B cell (primary cell): ENCODE measurements around the gene TENM4. TPM values are rescaled to one million over a fixed set of nuclear protein-coding genes. Genes with fewer than 3 reads are reported as not detected.

Source experiments
- ATAC-seq: fragments of 200-7000 bp; cut with Tn5 transposase; one replicate; pipeline ENCODE4 v1.10.0; 2021; ENCODE audit warnings: low read depth, mild to moderate bottlenecking, moderate number of reproducible peaks, moderate library complexity
- CTCF ChIA-PET: fragments of 350-600 bp; sonication (Branson Sonifier 250); formaldehyde crosslinking; loops from one replicate; lab custom pipeline; 2021; ENCODE audit warnings: antibody characterized with exemption, inconsistent platforms; lab: Charles Lee
- POLR2A ChIA-PET: fragments of 350-600 bp; sonication (Branson Sonifier 250); formaldehyde crosslinking; loops from one replicate; lab custom pipeline; 2021; ENCODE audit warnings: antibody characterized with exemption; lab: Charles Lee
- DNase-seq: peaks from one replicate; pipeline ENCODE4 v3.0.0; 2013
- H2AFZ ChIP-seq: 2 replicates; pipeline ENCODE4 v1.6.1; 2012; ENCODE audit warnings: mild to moderate bottlenecking, low read depth, low read length; ENCODE audit not compliant: insufficient read depth, poor library complexity, severe bottlenecking
- H3K27ac ChIP-seq, 2 donors: 1 replicate in 1 of 2; 2 replicates in 1 of 2; pipeline ENCODE4 v1.5.1; 2012 to 2013; ENCODE audit warnings: low read length in 2 of 2, mild to moderate bottlenecking in 2 of 2, moderate library complexity in 1 of 2
- H3K27me3 ChIP-seq, 4 experiments: fragments of 200-600 bp in 1 of 4; sonication (generic) in 1 of 4; replicated peaks in 1 of 4; 1 replicate in 2 of 4; 2 replicates in 2 of 4; pipeline versions ENCODE4 v1.6.1 to v1.7.0; 2013 to 2016; ENCODE audit warnings: low read length in 3 of 4, mild to moderate bottlenecking in 2 of 4, mixed read lengths in 1 of 4, moderate library complexity in 1 of 4; ENCODE audit not compliant: insufficient read depth in 4 of 4, control insufficient read depth in 3 of 4; ENCODE audit errors: control extremely low read depth in 1 of 4
- H3K36me3 ChIP-seq, 2 experiments: replicated peaks in 1 of 2; 1 replicate in 1 of 2; 2 replicates in 1 of 2; pipeline versions ENCODE4 v1.6.1 to v1.7.1; 2013; ENCODE audit warnings: low read length in 1 of 2; ENCODE audit not compliant: insufficient read depth in 2 of 2, control insufficient read depth in 1 of 2; ENCODE audit errors: control extremely low read depth in 1 of 2, extremely low read depth in 1 of 2
- H3K4me1 ChIP-seq, 2 donors: fragments of 200-600 bp in 1 of 2; sonication (generic) in 1 of 2; 1 replicate in 1 of 2; 2 replicates in 1 of 2; pipeline versions ENCODE4 v1.5.1 to v1.6.1; 2013 to 2017; ENCODE audit warnings: low read length in 2 of 2; ENCODE audit not compliant: control insufficient read depth in 2 of 2, insufficient read depth in 2 of 2
- H3K4me2 ChIP-seq: replicated peaks from 2 replicates; pipeline ENCODE3; 2012; ENCODE audit warnings: mild to moderate bottlenecking, low read depth, low read length; ENCODE audit not compliant: poor library complexity, severe bottlenecking
- H3K4me3 ChIP-seq, 5 experiments: fragments of 200-600 bp in 1 of 5; sonication (generic) in 1 of 5; 1 replicate in 3 of 5; 2 replicates in 2 of 5; pipeline versions ENCODE4 v1.5.1 to v1.7.0; 2011 to 2016; ENCODE audit warnings: low read length in 4 of 5, mild to moderate bottlenecking in 4 of 5, low read depth in 2 of 5, control low read depth in 1 of 5, moderate library complexity in 1 of 5; ENCODE audit not compliant: insufficient read depth in 1 of 5; ENCODE audit errors: control extremely low read depth in 1 of 5, extremely low read depth in 1 of 5
- H3K79me2 ChIP-seq: fragments of 200-600 bp; sonication (generic); one replicate; pipeline ENCODE4 v1.6.0; 2016; ENCODE audit warnings: low read length; ENCODE audit not compliant: control insufficient read depth, insufficient read depth
- H3K9ac ChIP-seq: fragments of 200-600 bp; sonication (generic); 2 replicates; pipeline ENCODE4 v1.6.1; 2017; ENCODE audit warnings: mild to moderate bottlenecking, low read length, moderate library complexity
- H3K9me3 ChIP-seq, 3 donors: one replicate each; pipeline versions ENCODE4 v1.6.1 to v1.7.1; 2013; ENCODE audit warnings: low read length in 2 of 3; ENCODE audit not compliant: control insufficient read depth in 2 of 3, insufficient read depth in 1 of 3; ENCODE audit errors: control extremely low read depth in 1 of 3
- H4K20me1 ChIP-seq: 2 replicates; pipeline ENCODE4 v1.6.0; 2012; ENCODE audit warnings: mild to moderate bottlenecking, low read length; ENCODE audit not compliant: insufficient read depth, control insufficient read depth, poor library complexity, severe bottlenecking
- H3K27ac Mint-ChIP-seq: one replicate; pipeline ENCODE4 v1.8.0; 2021; ENCODE audit warnings: mixed read lengths
- H3K27me3 Mint-ChIP-seq: one replicate; pipeline ENCODE4 v1.8.0; 2021; ENCODE audit warnings: mixed read lengths
- H3K4me1 Mint-ChIP-seq: one replicate; pipeline ENCODE4 v1.8.0; 2021; ENCODE audit warnings: mixed read lengths
- H3K4me3 Mint-ChIP-seq: one replicate; pipeline ENCODE4 v1.8.0; 2021; ENCODE audit warnings: mixed read lengths
- H3K9me3 Mint-ChIP-seq: one replicate; pipeline ENCODE4 v1.8.0; 2022; ENCODE audit warnings: mixed read lengths; ENCODE audit not compliant: insufficient read depth
- CTCF ChIP-seq: fragments of 200-600 bp; IDR thresholded peaks from one replicate; pipeline ENCODE4 v1.8.0; 2022; ENCODE audit warnings: antibody characterized with exemption, mild to moderate bottlenecking
- EZH2 ChIP-seq: IDR thresholded peaks from 2 replicates; pipeline ENCODE4 v1.6.1; 2012; ENCODE audit warnings: borderline replicate concordance, low read depth, mild to moderate bottlenecking, moderate library complexity, low read length; ENCODE audit not compliant: insufficient read depth, poor library complexity, severe bottlenecking
- WGBS: methylation state at CpG from one replicate; pipeline ENCODE4 v1.1.5; 2013; ENCODE audit warnings: missing lambda C conversion rate; ENCODE audit not compliant: insufficient coverage; 5-methylcytosine and 5-hydroxymethylcytosine counted together
- intact Hi-C: fragments of 100-400 bp; cut with micrococcal nuclease; formaldehyde crosslinking; loops from one replicate; pipeline ENCODE4 v1.10.0; 2022
- polyA plus RNA-seq: library from polyadenylated mRNA; depleted of rRNA; stranded (reverse); fragments of >200 nt; gene quantifications from 2 replicates; pipeline ENCODE4 v1.2.3, GENCODE V29; 2012
- total RNA-seq, 2 donors: library from RNA; stranded (reverse); fragments of 120-200 nt in 1 of 2; gene quantifications; 1 replicate in 1 of 2; 2 replicates in 1 of 2; pipeline versions ENCODE4 v1.2.3 to v1.2.4, GENCODE V29; 2013 to 2022

Gene TENM4
- total and polyA plus RNA-seq, 2 donors (not counting 1 experiment from before 2014, with no cell fraction given), result 0.09 to 5.7 TPM

- no peak overlapping the region for H3K4me2 ChIP-seq
- DNase-seq (no peak), ATAC-seq (no peak)
- ChIA-PET POLR2A (no interaction called here), CTCF (no interaction called here)
- H3K4me1 Mint-ChIP-seq, result no peaks in the 10 kb centered on the region
- intact Hi-C loops, result no loop called here
- WGBS, result 88% methylated on average over 3 of the region's 5 CpGs
- H3K27ac Mint-ChIP-seq, result no peak overlapping the region
- no peak overlapping the region for H3K9ac ChIP-seq
- no peaks in the 10 kb centered on the region for H3K9me3 Mint-ChIP-seq
- H3K79me2 ChIP-seq, result no peaks in the 10 kb centered on the region
- H3K36me3 ChIP-seq, result no peaks in the 10 kb centered on the region
- TF ChIP-seq EZH2, result no peak
- no peak for TF ChIP-seq CTCF
- no peaks in the 10 kb centered on the region for H3K9me3 ChIP-seq
- H3K27ac ChIP-seq, result no peak overlapping the region
- H3K4me1 ChIP-seq, result no peaks in the 10 kb centered on the region
- H3K4me3 Mint-ChIP-seq, result no peak overlapping the region
- H4K20me1 ChIP-seq, result no peaks in the 10 kb centered on the region
- peaks cover 3% of the 10 kb centered on the region for H3K27me3 Mint-ChIP-seq
- no peak overlapping the region for H2AFZ ChIP-seq
- no peak overlapping the region for H3K4me3 ChIP-seq
- no peaks in the 10 kb centered on the region for H3K27me3 ChIP-seq
These were observed 605.2 kb downstream of the TENM4 start for GRCh38 chr11:78835646-78836045.

- ATAC-seq (no peak), DNase-seq (no peak)
- H3K27me3 Mint-ChIP-seq, result peaks cover 3% of the 10 kb centered on the region
- Histone ChIP-seq H4K20me1 (no peaks in the 10 kb centered on the region), H2AFZ (no peak overlapping the region), H3K27ac (no peak overlapping the region), H3K36me3 (no peaks in the 10 kb centered on the region), H3K27me3 (no peaks in the 10 kb centered on the region), H3K9ac (no peak overlapping the region), H3K9me3 (no peaks in the 10 kb centered on the region), H3K4me2 (no peak overlapping the region), H3K4me1 (no peaks in the 10 kb centered on the region), H3K79me2 (no peaks in the 10 kb centered on the region), H3K4me3 (no peak overlapping the region)
- no peak overlapping the region for H3K27ac Mint-ChIP-seq
- ChIA-PET POLR2A (no interaction called here), CTCF (no interaction called here)
- H3K4me3 Mint-ChIP-seq, result no peak overlapping the region
- no peaks in the 10 kb centered on the region for H3K4me1 Mint-ChIP-seq
- H3K9me3 Mint-ChIP-seq, result no peaks in the 10 kb centered on the region
- intact Hi-C loops, result no loop called here
- 80% methylated on average over 1 of the region's 4 CpGs for WGBS
- no peak for TF ChIP-seq EZH2
- no peak for TF ChIP-seq CTCF
These were observed 605.9 kb downstream of the TENM4 start for GRCh38 chr11:78834886-78835285.
